ENCODE measurements around the gene SYNE1.

- TF ChIP-seq CTCF (IDR thresholded peaks at IDR 0.05 in 8 of 11, conservative IDR thresholded peaks at IDR 0.05 in 3 of 11) = no peak
- TF ChIP-seq POLR2A (IDR thresholded peaks at IDR 0.05) = no peak
- no peak for TF ChIP-seq POLR2AphosphoS5 (IDR thresholded peaks at IDR 0.05)
Measured at GRCh38 chr6:152360034-152360433, 277.1 kb downstream of the SYNE1 start.
